GM18508 (cell line): Measurements from ENCODE around the gene ST3GAL6.

ENCODE experiments used
- ATAC-seq: cut with Tn5 transposase; IDR thresholded peaks from one replicate; pipeline ENCODE4 v1.9.1; 2021; ENCODE audit warnings: moderate number of reproducible peaks; ENCODE audit not compliant: insufficient read depth, unreplicated experiment

Gene ST3GAL6

GRCh38 chr3:98737301-98737700, 25.8 kb upstream of the ST3GAL6 start:
- no peak for ATAC-seq

GRCh38 chr3:98739266-98739665, 23.9 kb upstream of the ST3GAL6 start:
- no peak for ATAC-seq

- ATAC-seq = no peak
These were observed 22.8 kb upstream of the ST3GAL6 start for GRCh38 chr3:98740324-98740723.

GRCh38 chr3:98741121-98741716, 21.9 kb upstream of the ST3GAL6 start:
- no peak for ATAC-seq

GRCh38 chr3:98743071-98743470, 20.1 kb upstream of the ST3GAL6 start:
- no peak for ATAC-seq

GRCh38 chr3:98744283-98744682, 18.9 kb upstream of the ST3GAL6 start:
- no peak for ATAC-seq

GRCh38 chr3:98745718-98746117, 17.4 kb upstream of the ST3GAL6 start:
- ATAC-seq = no peak

- no peak for ATAC-seq
These were observed 17.0 kb upstream of the ST3GAL6 start for GRCh38 chr3:98746122-98746521.

- ATAC-seq = no peak
These were observed 16.3 kb upstream of the ST3GAL6 start for GRCh38 chr3:98746882-98747281.

- no peak for ATAC-seq
These were observed 12.7 kb upstream of the ST3GAL6 start for GRCh38 chr3:98750276-98750919.

- ATAC-seq = no peak
These were observed 8.7 kb upstream of the ST3GAL6 start for GRCh38 chr3:98754483-98754882.

- no peak for ATAC-seq
These were observed 7.5 kb upstream of the ST3GAL6 start for GRCh38 chr3:98755601-98756000.

GRCh38 chr3:98759629-98760028, 3.5 kb upstream of the ST3GAL6 start:
- ATAC-seq = no peak

GRCh38 chr3:98761643-98762229, 1.4 kb upstream of the ST3GAL6 start:
- ATAC-seq = no peak

GRCh38 chr3:98763819-98764418, 779 bp downstream of the ST3GAL6 start:
- no peak for ATAC-seq

GRCh38 chr3:98764472-98764884, 1.3 kb downstream of the ST3GAL6 start:
- no peak for ATAC-seq

- ATAC-seq = no peak
These were observed 2.6 kb downstream of the ST3GAL6 start for GRCh38 chr3:98765721-98766120.

GRCh38 chr3:98766924-98767323, 3.8 kb downstream of the ST3GAL6 start:
- no peak for ATAC-seq

GRCh38 chr3:98768961-98769360, 5.8 kb downstream of the ST3GAL6 start:
- no peak for ATAC-seq

- ATAC-seq = no peak
These were observed 6.3 kb downstream of the ST3GAL6 start for GRCh38 chr3:98769448-98769847.

- no peak for ATAC-seq
These were observed 7.3 kb downstream of the ST3GAL6 start for GRCh38 chr3:98770261-98771039.
